Muscle layer of duodenum (tissue), 2 donors: ENCODE data around the gene CDK9.

Source experiments
- H3K27ac ChIP-seq: one replicate; pipeline ENCODE4 v1.7.0; 2013; ENCODE audit warnings: mild to moderate bottlenecking, low read length
- H3K27me3 ChIP-seq: one replicate; pipeline ENCODE4 v1.7.0; 2013; ENCODE audit warnings: low read depth, mild to moderate bottlenecking, control low read depth, low read length
- H3K36me3 ChIP-seq, 2 donors: one replicate each; pipeline ENCODE4 v1.7.0; 2013; ENCODE audit warnings: low read length in 2 of 2, control low read depth in 1 of 2, mild to moderate bottlenecking in 1 of 2; ENCODE audit not compliant: insufficient read depth in 2 of 2, control insufficient read depth in 1 of 2
- H3K4me1 ChIP-seq, 2 donors: one replicate each; pipeline ENCODE4 v1.7.0; 2013; ENCODE audit warnings: low read length in 2 of 2, mild to moderate bottlenecking in 2 of 2, control low read depth in 1 of 2, moderate library complexity in 1 of 2; ENCODE audit not compliant: insufficient read depth in 2 of 2, control insufficient read depth in 1 of 2
- H3K4me3 ChIP-seq, 2 donors: one replicate each; pipeline ENCODE4 v1.7.0; 2013; ENCODE audit warnings: low read length in 2 of 2, low read depth in 1 of 2, mild to moderate bottlenecking in 1 of 2
- H3K9me3 ChIP-seq, 2 donors: one replicate each; pipeline ENCODE4 v1.7.0; 2013; ENCODE audit warnings: low read length in 2 of 2, control low read depth in 1 of 2, mild to moderate bottlenecking in 1 of 2; ENCODE audit not compliant: control insufficient read depth in 1 of 2
- donor health status: healthy.

CDK9 gene

GRCh38 chr9:127763918-127764384 is 21.9 kb upstream of the CDK9 start:
- Histone ChIP-seq H3K36me3 (no peaks in the 10 kb centered on the region), H3K4me3 (no peak overlapping the region), H3K27ac (no peak overlapping the region), H3K27me3 (no peaks in the 10 kb centered on the region), H3K4me1 (no peaks in the 10 kb centered on the region), H3K9me3 (no peaks in the 10 kb centered on the region)

GRCh38 chr9:127765418-127765817 is 20.4 kb upstream of the CDK9 start:
- Histone ChIP-seq H3K36me3 (no peaks in the 10 kb centered on the region), H3K4me1 (peaks cover 3 to 4% of the 10 kb centered on the region in 2 donors), H3K27me3 (no peaks in the 10 kb centered on the region), H3K9me3 (no peaks in the 10 kb centered on the region), H3K27ac (no peak overlapping the region), H3K4me3 (no peak overlapping the region)

DNA sequence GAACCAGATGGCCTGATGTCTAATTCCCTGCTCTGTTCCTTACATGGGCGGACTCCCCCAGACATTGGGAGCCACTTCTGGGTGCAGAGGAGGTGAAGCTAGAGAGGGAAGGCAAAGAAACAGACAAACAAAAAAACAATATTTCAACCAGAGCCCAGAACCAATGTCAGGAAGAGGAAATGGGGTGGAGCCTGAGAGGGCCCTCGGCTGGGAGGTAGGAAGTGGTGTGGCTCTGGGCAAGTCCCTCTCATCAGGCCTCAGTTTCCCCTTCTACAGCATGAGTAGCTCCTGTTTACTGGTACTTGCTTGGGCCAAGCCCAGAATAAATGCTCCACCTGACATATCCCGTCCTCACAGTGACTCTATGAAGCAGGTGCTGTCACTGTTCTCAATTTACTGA is 18.4 kb upstream of the CDK9 start:
- peaks cover 4 to 11% of the 10 kb centered on the region in 2 donors for H3K4me1 ChIP-seq
- H3K9me3 ChIP-seq, result no peaks in the 10 kb centered on the region
- H3K27ac ChIP-seq, result peak overlapping the region; percentile 57
- no peak overlapping the region for H3K4me3 ChIP-seq
- no peaks in the 10 kb centered on the region for H3K27me3 ChIP-seq
- no peaks in the 10 kb centered on the region for H3K36me3 ChIP-seq

GRCh38 chr9:127767909-127768331 is 17.9 kb upstream of the CDK9 start:
- H3K4me1 ChIP-seq, result peaks cover 4 to 11% of the 10 kb centered on the region in 2 donors
- peak overlapping the region; percentile 57 for H3K27ac ChIP-seq
- H3K4me3 ChIP-seq, result no peak overlapping the region
- no peaks in the 10 kb centered on the region for H3K27me3 ChIP-seq
- no peaks in the 10 kb centered on the region for H3K36me3 ChIP-seq
- no peaks in the 10 kb centered on the region for H3K9me3 ChIP-seq

DNA sequence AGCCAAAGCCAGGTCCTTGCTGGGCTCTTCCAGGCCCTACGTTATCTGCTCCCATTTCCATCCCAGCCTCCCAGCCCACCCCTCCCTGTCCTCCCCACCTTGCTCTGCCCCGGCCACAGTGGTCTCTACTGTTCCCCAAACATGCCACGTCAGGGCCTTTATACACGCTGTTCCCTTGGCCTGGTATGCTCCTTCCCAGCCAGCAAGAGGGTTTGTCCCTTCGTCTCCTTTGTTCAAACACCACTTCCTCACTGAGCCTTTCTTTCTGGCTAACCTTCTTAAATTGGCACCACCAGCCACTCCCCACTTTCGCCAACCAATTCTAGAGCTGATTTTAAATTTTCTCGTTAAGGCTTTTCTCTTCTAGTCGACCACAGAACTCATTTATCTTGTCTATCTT is 17.1 kb upstream of the CDK9 start:
- no peaks in the 10 kb centered on the region for H3K9me3 ChIP-seq
- no peak overlapping the region for H3K27ac ChIP-seq
- no peaks in the 10 kb centered on the region for H3K36me3 ChIP-seq
- H3K4me1 ChIP-seq, result peaks cover 4 to 11% of the 10 kb centered on the region in 2 donors
- no peak overlapping the region for H3K4me3 ChIP-seq
- no peaks in the 10 kb centered on the region for H3K27me3 ChIP-seq

DNA sequence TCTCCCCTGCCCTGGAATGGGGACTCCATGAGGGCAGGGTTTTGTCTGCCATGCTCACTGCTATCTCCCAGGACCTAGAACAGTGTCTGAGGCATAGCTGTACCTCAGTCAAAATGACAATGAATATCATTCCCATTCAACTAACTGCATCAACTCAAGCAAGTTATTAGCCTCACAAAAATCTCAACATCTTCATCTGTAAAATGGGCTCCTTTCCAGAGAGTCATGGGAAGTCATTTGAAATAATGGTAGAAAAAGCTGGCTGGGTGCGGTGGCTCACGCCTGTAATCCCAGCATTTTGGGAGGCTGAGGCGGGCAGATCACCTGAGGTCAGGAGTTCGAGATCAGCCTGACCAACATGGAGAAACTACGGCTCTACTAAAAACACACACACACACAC is 16.7 kb upstream of the CDK9 start:
- peaks cover 4 to 11% of the 10 kb centered on the region in 2 donors for H3K4me1 ChIP-seq
- no peak overlapping the region for H3K4me3 ChIP-seq
- H3K36me3 ChIP-seq, result no peaks in the 10 kb centered on the region
- H3K27ac ChIP-seq, result no peak overlapping the region
- no peaks in the 10 kb centered on the region for H3K27me3 ChIP-seq
- no peaks in the 10 kb centered on the region for H3K9me3 ChIP-seq

DNA sequence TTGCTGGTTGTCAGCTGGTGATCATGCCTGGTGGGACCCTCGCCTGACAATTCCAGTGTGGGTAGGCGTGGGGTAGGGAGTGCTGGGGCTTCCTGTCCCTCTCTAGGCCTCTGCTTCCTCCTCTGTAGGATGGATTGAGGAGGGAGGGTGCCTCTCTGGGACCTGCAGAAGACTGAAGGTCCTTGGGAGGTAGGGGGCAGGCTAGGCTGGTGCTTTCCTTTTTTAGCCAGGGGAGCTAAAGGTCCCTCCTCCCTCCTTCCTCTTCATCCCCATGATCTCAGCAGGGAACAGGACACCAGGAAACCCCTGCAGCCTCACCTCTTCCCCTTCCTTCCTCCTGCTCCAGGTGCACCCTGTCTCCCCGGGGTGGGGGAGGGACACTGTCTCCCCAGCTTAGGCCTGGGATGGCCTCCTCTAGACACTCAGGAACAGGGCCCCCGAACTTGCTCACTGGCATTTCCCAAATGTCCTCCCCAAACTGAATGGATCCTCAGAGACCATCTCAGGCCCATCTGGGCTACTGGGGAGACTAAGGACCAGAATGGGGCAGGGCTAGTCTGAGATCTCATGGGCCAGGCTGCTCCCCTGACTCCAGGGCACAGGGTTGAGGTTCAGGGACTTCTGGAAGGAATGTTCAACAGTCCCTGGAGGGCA is 15.8 kb upstream of the CDK9 start:
- peak overlapping the region; percentile 68 for H3K27ac ChIP-seq
- peak overlapping the region; percentile 60 to 71 for H3K4me3 ChIP-seq
- H3K9me3 ChIP-seq, result no peaks in the 10 kb centered on the region
- peaks cover 4 to 11% of the 10 kb centered on the region in 2 donors for H3K4me1 ChIP-seq
- H3K27me3 ChIP-seq, result no peaks in the 10 kb centered on the region
- no peaks in the 10 kb centered on the region for H3K36me3 ChIP-seq

DNA sequence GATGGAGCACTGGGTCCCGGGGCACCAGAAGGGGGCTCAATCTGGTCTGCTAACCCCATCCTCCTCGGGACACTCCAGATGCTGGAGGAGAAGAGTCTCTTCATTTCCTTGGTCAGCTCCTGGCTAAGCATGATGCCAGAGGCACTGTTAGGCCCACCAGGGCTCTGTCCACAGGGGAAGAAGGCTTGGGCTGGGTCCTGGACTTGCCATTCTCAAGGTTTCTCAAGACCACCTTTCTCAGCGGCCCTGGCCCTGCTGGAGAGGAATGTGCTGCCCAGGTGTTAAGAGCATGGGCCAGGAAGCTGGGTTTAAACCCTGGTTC is 15.3 kb upstream of the CDK9 start:
- Histone ChIP-seq H3K9me3 (no peaks in the 10 kb centered on the region), H3K27ac (peak overlapping the region; percentile 68), H3K4me3 (peak overlapping the region; percentile 60 to 71), H3K27me3 (no peaks in the 10 kb centered on the region), H3K36me3 (no peaks in the 10 kb centered on the region), H3K4me1 (peaks cover 4 to 11% of the 10 kb centered on the region in 2 donors)

- Histone ChIP-seq H3K9me3 (no peaks in the 10 kb centered on the region), H3K4me3 (peak overlapping the region; percentile 60 to 71), H3K27ac (peak overlapping the region; percentile 68), H3K4me1 (peaks cover 4 to 11% of the 10 kb centered on the region in 2 donors), H3K27me3 (no peaks in the 10 kb centered on the region), H3K36me3 (no peaks in the 10 kb centered on the region)
Measured at GRCh38 chr9:127770905-127771569, 14.8 kb upstream of the CDK9 start.

- no peaks in the 10 kb centered on the region for H3K9me3 ChIP-seq
- no peaks in the 10 kb centered on the region for H3K36me3 ChIP-seq
- peaks cover 4 to 11% of the 10 kb centered on the region in 2 donors for H3K4me1 ChIP-seq
- no peaks in the 10 kb centered on the region for H3K27me3 ChIP-seq
- peak overlapping the region in 1 of 2 donors; percentile 21 for H3K4me3 ChIP-seq
- H3K27ac ChIP-seq, result no peak overlapping the region
Measured at GRCh38 chr9:127771570-127772189, 14.2 kb upstream of the CDK9 start.

DNA sequence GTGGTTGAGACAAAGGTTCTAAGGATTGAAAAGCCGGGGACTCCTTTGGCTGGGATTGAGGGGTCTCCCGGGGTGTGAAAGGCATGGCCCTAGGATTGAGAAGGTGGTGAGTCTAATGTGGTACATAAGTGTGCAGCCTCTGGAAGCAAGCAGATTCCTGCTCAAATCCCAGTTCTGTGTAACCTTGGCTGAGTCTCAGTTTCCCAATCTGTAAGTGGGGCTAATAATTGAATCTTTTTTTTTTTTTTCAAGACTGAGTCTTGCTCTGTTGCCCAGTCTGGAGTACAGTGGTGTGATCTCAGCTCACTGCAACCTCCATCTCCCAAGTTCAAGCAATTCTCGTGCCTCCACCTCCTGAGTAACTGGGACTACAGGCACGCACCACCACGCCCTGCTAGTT is 13.2 kb upstream of the CDK9 start:
- Histone ChIP-seq H3K9me3 (no peaks in the 10 kb centered on the region), H3K4me1 (peaks cover 4 to 11% of the 10 kb centered on the region in 2 donors), H3K27me3 (no peaks in the 10 kb centered on the region), H3K27ac (no peak overlapping the region), H3K36me3 (no peaks in the 10 kb centered on the region), H3K4me3 (no peak overlapping the region)
